GF-D8 (cell line): ENCODE data around the gene VRK2.
"Not testable (repeated sequence)": the region's sequence is repeated elsewhere in the genome, so short reads cannot be mapped to it uniquely, and the experiment has no call there.

Experiments
- DNase-seq: peaks from one replicate; lab custom pipeline; 2025; lab: John Stamatoyannopoulos, UW

VRK2 gene

DNA sequence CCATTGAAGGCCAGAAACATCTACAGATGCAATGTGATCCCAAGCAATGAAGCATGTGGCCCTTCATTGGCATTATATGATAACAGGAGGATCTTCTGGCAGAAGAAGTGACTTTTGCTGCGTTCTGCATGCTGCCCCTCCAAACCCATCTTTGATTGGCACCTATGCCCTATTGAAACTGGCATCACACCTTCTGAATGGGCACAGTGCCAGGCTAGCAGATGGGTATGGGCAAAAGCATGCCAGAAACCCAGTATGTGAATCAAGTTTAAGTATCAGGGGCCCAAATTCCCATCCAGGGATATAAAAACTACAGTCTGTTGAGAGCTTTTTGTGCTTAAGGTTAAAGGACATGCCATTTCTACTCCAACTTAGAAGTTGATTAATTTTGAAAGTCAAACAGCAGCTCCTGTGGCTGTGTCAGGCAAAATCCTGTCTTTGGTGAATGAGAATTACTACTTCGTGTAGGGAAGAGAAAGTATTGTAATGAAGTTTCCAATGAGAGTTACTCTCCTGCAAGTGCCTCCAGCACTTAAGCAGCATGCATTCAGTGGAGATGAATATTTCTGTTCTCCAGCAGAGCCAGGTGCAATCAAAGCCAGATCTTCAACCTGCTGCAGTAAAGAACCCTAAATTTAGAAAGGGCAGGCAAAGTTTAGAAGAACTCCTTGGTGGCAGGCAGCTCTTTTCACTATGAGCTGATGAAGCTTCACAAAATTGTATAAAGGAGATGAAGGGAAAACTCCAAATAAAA lies 8.6 kb downstream of the VRK2 start:
- DNase-seq: no peak

- DNase-seq: no peak
These were observed 9.7 kb downstream of the VRK2 start for GRCh38 chr2:58056192-58056916.

DNA sequence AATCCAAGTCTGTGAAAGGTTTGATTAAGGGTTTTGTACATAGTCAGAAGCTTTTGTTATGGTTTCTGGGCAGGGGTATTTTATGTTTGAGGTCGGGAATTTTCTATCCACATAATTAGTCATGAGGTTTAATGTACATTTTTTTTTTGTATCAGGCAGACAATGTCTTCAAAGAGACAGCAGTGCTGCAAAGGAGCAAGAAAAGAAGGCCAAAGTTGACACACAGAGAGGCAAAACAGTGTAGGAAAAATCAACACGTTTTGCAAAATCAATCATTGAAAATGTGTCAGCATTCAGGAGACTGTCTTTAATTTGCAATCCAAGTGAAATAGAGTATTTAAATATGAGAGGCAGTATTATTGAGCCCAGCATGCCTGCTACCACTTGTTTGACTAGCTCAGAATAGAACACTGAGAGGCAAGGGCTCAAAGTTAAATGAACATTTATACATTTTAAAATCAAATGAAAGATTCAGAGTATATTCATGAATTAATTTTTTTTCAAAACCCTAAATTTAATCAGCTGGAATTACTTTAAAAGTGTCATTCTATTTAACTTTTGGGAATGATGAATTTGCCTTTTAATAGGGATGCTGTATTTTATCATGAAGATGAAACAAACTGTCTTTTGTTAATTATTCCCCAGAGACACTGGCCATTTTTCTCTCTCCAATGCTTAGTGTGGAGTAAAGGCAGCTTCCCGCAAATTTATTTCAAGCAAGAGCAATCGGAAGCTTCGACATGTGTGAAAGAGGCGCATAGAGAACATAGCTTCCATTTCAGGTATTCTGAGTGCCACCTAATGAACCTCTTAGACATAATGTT lies 11.3 kb downstream of the VRK2 start:
- DNase-seq: no peak

DNA sequence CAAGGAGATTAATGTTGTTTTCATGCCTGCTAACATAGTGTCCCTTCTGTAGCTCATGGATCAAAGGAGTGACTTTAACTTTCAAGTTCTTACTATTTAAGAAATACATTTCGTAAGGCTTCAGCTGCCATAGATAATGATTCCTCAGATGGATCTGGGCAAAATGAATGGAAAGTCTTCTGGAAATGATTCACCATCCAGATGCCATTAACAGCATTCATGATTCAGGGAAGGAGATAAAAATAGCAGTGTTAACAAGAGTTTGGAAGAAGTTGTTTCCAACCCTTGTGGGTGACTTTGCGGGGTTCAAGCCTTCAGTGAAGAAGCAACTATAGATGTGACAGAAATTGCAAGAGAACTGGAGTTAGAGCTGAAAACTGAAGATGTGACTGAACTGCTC lies 17.0 kb downstream of the VRK2 start:
- no peak for DNase-seq

DNA sequence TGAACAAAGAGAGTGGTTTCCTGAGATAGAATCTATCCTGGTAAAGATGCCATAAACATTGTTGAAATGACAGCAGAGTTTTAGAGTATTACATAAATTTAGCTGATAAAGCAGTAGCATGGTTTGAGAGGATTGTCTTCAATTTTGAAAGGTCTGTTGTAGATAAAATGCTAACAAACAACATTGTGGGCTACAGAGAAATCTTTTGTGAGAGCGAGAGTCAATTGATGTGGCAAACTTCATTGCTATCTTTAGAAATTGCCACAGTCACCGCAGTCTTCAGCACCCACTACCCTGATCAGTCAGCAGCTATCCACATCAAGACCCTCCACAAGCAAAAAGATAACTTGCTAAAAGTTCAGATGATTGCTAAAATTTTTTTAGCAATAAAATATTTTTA lies 17.5 kb downstream of the VRK2 start:
- DNase-seq: no peak

GRCh38 chr2:58065248-58065647 lies 18.6 kb downstream of the VRK2 start:
- DNase-seq: no peak

DNA sequence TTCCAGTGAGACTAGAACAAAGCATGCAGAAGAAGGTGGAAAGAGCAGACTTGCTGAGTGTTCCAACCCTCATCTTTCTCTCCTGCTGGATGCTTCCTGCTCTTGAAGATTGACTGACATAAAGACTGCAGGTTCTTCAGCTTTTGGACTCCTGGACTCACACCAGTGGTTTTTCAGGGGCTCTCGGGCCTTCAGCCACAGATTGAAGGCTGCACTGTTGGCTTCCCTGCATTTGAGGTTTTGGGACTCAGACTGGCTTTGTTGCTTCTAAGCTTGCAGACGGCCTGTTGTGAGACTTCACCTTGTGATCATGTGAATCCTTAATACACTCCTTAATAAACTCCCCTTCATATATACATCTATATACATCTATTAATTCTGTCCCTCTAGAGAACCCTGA lies 20.4 kb downstream of the VRK2 start:
- no peak for DNase-seq

- DNase-seq: no peak
These were observed 24.2 kb downstream of the VRK2 start for GRCh38 chr2:58070765-58071164.

- no peak for DNase-seq
These were observed 25.5 kb downstream of the VRK2 start for GRCh38 chr2:58072102-58072501.

- DNase-seq: no peak
These were observed 26.4 kb downstream of the VRK2 start for GRCh38 chr2:58073008-58073407.

- no peak for DNase-seq
These were observed 27.1 kb downstream of the VRK2 start for GRCh38 chr2:58073751-58074150.

- DNase-seq: no peak
These were observed 34.4 kb downstream of the VRK2 start for GRCh38 chr2:58081000-58081399.

DNA sequence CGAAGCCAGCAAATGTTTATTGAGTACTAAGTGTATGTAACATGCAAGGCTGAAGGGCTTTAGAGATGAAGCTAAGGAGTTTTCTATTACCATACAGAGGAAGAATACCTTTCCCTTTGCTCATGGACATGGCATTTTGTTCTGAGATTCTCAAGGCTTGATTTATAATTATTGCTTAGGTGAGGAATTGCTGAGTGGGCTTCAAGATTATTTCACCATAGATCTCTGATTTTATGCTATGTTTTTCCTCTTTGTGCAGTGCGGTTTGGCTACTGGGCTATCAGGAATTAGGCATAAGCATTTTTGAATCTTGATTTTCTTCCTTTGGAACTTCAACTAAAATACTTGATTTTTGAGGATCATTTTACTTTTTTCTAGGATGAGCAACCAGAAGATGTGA lies 42.5 kb downstream of the VRK2 start:
- DNase-seq: no peak

DNA sequence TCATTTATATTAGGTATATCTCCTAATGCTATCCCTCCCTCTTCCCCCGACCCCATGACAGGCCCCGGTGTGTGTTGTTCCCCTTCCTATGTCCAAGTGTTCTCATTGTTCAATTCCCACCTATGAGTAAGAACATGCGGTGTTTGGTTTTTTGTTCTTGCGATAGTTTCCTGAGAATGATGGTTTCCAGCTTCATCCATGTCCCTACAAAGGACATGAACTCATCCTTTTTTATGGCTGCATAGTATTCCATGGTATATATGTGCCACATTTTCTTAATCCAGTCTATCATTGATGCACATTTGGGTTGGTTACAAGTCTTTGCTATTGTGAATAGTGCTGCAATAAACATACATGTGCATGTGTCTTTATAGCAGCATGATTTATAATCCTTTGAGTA lies 46.2 kb downstream of the VRK2 start:
- not testable (repeated sequence) for DNase-seq

DNA sequence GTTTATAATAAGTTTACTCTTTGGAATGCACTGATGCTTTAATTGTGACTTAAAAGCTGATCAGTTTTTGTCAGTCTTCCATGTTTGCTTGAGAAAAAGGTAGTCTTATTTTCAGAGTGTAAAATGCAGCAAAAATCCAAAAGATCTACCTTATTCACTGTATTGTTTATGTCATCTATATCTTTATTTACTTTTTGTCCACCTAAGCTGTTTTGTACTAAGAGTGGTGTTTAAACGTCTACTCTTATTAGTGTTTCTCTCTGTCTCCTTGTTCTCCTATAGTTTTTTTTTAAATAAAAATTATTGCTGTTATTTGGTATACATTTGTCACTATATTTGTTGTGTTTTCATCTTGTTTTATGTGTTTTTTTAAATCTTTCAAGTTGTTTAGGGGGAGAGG lies 50.4 kb downstream of the VRK2 start:
- no peak for DNase-seq

- DNase-seq: no peak
These were observed 51.9 kb downstream of the VRK2 start for GRCh38 chr2:58098254-58099095.

GRCh38 chr2:58099096-58099769 lies 52.6 kb downstream of the VRK2 start:
- DNase-seq: no peak

GRCh38 chr2:58101500-58101899 lies 54.9 kb downstream of the VRK2 start:
- no peak for DNase-seq

DNA sequence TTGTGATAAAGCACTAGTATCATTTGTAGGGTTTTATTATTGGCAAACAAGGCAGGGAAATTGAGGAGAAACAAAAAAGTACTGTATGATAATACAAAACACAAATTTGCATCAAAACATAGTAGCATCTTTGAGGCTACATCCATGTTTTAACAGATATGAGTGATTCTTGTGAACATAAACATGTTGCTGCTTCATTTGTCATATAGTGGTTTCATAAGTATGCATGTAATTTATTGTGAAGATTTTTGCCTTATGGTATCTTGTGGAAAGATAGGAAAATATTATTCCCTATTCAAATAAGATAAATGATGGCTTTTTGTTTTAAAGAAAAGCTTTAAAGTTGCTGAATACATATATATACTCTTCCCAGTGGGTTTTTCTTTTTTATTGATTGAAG lies 60.3 kb downstream of the VRK2 start:
- DNase-seq: no peak

GRCh38 chr2:58107803-58108710 lies 61.5 kb downstream of the VRK2 start:
- no peak for DNase-seq
